Measurements from ENCODE around the gene LRMDA.

LRMDA gene

DNA sequence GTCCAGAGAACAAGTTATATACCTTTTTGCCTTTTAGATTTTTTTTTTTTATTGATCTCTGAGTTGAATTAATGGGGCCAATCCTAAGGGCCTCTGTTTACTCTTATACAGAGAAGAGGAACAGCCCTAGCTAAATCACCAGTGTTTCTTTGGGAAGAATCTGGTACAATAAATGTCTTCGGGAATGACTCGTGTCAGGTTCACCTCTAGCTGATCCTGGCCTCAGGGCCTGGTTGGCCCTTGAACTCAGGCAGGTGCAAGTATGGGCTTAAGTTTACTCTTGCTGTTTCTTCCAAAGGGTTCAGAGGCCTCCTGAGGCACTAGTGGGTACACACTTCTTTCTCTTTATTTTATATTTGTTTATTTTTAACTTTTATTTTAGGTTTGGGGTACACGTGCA is 71.0 kb downstream of the LRMDA start:
- TF ChIP-seq, protein P1, sequence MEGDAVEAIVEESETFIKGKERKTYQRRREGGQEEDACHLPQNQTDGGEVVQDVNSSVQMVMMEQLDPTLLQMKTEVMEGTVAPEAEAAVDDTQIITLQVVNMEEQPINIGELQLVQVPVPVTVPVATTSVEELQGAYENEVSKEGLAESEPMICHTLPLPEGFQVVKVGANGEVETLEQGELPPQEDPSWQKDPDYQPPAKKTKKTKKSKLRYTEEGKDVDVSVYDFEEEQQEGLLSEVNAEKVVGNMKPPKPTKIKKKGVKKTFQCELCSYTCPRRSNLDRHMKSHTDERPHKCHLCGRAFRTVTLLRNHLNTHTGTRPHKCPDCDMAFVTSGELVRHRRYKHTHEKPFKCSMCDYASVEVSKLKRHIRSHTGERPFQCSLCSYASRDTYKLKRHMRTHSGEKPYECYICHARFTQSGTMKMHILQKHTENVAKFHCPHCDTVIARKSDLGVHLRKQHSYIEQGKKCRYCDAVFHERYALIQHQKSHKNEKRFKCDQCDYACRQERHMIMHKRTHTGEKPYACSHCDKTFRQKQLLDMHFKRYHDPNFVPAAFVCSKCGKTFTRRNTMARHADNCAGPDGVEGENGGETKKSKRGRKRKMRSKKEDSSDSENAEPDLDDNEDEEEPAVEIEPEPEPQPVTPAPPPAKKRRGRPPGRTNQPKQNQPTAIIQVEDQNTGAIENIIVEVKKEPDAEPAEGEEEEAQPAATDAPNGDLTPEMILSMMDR (IDR thresholded peaks at IDR 0.05; ENCODE audit: low read depth, low read length): no peak
- DNase-seq (ENCODE audit: extremely low read depth, low read depth): no peak

DNA sequence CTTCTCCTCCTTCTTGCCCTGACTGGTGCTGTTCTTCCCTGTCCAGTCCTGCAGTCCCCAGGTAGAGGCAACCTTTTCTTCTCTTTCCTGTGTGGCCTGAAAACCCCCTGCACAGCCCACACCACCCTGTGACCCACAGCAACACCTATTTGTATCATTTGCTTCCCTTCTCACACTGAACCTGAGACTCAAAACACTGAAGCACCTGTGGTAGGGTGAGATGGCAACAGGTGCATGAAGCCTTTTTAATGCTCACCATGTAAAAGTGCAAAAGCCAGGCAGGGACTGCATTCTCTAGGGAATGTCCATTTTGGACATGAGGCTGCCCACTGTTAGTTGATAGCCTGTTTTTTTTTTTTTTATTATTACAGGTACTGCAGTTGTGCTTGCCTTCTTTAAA is 71.4 kb downstream of the LRMDA start:
- DNase-seq (ENCODE audit: extremely low read depth, low read depth): no peak
- TF ChIP-seq, protein P1 (IDR thresholded peaks at IDR 0.05; ENCODE audit: low read depth, low read length): no peak

DNA sequence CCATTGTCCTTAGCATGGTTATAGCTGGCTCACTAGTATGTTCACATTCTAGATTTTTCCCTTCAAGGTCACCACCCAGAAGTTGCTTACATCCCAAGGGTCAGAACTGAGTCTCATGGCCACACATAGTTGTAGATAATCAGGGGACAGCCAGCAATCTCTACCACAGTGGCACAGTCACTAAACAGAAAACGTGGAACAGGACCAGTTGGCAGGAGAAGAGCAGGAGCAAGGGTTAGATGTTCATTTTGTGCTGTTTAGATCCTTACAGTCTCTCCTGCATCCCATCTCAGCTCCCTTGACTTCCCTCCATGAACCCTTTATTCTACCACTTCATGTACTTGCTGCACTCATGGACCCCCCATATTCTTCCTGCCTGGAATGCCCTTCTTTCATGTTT is 73.9 kb downstream of the LRMDA start:
- no peak for DNase-seq (ENCODE audit: extremely low read depth, low read depth)
- TF ChIP-seq, protein P1 (IDR thresholded peaks at IDR 0.05; ENCODE audit: low read depth, low read length): no peak

DNA sequence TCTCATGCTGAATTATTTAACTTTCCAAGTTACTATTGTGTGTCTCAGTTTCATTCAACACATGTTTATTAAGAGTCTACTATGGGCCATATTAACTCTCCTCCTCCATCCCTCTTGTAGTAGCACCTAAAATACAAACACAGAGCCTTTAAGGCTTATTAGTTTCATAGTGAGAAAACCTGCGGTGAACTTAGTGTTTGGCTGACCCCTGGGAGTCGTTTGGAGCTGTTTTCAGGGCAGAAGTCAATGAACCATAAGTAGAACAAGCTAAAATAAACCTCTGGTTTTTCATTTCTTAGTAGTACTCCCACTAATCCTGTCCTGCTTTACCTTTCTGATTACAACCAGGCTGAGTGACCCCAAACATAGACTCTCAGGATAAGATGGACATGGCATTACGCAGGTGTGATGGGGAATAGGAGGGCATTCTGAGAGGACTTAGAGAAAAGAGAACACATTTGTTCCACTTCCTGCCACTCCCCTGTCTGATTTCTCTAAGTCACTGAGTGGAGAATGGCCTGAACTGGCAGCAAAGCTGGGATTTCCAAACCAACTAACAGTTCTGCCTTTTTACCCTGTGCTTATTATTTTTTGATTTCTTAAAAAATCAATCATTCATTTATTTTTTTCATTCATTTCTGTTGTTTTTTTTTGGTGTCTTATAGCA is 74.5 kb downstream of the LRMDA start:
- TF ChIP-seq, protein P1 (IDR thresholded peaks at IDR 0.05; ENCODE audit: low read depth, low read length): no peak

DNA sequence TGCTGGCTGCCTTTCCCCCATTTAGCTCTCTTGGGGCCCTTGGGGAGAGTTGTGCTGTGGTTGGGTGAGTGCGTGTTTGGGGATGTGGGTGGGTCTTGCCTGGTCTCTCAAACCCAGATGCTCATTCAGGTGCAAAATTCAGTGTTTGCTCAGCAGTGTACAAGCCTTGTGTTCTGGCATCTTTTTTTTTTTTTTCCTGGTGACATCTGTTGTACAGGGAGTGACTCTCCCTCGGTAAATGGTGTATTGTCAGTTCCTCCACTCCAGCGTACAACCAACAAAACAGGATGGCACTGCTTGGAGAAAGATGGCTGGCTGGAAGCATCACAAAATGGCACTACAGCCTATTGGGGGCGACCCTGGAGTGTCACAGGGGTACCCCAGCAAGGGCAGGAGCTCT is 75.5 kb downstream of the LRMDA start:
- TF ChIP-seq, protein P1 (IDR thresholded peaks at IDR 0.05; ENCODE audit: low read depth, low read length): no peak
- no peak for DNase-seq (ENCODE audit: extremely low read depth, low read depth)

More for the DNA sequence above, 74.5 kb downstream of the LRMDA start:
- DNase-seq (ENCODE audit: extremely low read depth, low read depth): no peak

DNA sequence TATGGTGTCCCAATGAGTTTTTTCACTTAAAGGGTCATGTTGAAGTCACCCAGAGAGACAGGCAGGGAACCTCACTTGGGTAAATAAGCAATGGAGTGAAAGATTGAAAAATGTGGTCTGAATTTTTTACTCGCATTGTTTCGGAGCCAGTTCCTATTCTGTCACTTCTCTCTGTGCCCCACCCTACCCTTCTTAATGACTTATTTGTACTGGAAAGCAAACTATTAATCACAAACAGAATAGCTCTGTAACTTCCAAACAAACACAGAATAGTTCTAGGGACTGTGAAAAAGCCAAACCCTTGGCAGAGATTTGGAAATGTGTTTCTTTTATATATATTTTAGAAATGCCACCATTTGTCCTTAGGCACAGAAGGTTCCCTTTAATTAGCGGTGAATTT is 76.0 kb downstream of the LRMDA start:
- TF ChIP-seq, protein P1 (IDR thresholded peaks at IDR 0.05; ENCODE audit: low read depth, low read length): no peak

DNA sequence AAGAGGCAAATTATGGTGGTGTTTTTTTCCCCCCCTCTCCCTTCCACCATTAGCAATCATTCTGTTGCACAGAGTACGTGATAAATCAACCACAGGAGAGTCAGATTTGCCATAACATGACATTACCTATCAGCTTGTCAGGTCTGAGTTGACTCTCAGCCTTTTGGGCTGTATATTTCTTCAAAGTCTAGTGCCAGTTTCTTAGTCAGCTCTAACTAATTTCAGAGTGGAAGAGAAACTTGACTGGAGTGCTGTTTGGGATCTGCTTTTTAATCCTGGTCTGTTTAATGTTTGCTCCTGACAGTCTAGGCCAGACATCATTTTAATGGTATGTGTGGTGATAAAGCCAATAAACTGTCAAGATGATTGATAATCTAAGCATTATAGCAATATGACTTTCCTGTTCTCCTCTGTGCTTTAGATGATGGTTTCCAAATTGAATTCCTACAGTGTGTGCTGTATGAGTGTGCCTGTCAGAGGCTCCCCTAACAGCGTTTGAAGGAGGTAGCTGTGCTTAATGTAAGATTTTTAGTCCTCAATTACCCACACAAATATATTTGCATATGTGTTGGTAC is 76.9 kb downstream of the LRMDA start:
- DNase-seq (ENCODE audit: extremely low read depth, low read depth): no peak
- TF ChIP-seq, protein P1 (IDR thresholded peaks at IDR 0.05; ENCODE audit: low read depth, low read length): no peak

More for the DNA sequence above, 76.0 kb downstream of the LRMDA start:
- no peak for DNase-seq (ENCODE audit: extremely low read depth, low read depth)

All from AG09319 (cell line).